ENCODE results near the gene VEGFD.
"Not testable (repeated sequence)": the region's sequence is repeated elsewhere in the genome, so short reads cannot be mapped to it uniquely, and the experiment has no call there.

Gene VEGFD

DNA sequence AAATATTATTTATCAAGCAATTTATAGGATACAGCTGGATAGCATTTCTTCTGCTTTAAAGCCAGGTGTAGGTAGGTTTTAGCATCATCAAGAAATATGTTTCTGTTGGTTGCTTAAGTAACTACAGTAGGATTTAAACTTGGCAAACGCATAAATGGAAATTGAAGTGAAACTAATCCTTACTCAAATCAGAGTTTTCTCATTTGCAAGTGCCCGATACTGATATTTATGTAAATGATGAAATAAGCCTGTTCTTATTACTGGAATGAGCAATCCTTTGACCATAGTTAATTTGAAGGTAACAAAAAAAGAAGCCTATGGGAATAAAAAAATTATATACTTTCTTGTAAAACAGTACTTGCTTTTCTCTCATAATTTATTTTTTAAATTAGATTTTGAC is 25.7 kb downstream of the VEGFD start:
- DNase-seq (ENCODE audit: low spot score): no peak

DNA sequence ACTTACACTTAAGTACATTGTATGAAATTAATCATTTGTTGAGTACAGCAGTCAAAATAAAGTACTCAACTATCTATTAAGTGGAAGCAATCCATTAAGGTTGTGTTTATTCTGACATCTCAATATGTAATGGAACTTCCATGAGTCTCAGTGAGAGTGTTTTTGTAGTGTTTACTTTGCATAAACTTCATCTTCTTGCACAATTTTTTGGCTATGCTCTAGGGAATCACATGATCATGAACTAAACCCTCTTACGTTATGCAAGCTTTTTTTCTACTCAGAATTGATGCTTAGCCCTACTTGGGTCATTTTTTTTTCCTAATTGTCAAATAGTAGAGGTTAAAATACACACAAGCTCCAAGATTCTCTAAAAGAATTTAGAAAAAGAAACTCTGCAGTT is 27.8 kb downstream of the VEGFD start:
- DNase-seq (ENCODE audit: low spot score): no peak

DNA sequence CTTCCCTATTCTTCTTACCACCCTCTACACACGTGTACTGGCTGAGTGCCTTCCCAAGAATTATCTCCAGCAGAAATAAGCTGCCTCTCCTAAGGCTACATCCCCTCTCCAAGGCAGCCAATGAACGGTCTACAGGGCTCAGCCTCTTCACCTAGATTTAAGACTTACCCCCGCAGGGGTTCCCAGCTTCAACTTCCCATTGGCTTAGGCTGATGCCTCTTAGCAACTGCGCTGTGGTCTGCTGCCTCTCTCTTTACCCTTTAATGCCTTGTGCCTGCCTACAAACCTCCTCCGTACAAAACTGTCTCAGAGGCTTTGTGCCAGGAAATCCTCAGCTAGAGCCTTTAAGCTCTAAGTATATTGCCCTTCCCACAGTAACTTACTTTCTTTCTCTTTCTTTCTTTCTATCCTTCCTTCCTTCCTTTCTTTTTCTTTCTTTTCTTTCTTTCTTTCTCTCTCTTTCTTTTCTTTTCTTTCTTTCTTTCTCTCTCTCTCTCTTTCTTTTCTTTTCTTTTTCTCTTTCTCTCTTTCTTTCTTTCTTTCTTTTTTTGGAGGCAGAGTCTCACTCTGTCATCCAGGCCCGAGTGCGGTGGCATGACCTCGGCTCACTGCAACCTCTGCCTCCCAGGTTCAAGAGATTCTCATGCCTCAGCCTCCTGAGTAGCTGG is 33.8 kb downstream of the VEGFD start:
- no peak for DNase-seq (ENCODE audit: low spot score)

DNA sequence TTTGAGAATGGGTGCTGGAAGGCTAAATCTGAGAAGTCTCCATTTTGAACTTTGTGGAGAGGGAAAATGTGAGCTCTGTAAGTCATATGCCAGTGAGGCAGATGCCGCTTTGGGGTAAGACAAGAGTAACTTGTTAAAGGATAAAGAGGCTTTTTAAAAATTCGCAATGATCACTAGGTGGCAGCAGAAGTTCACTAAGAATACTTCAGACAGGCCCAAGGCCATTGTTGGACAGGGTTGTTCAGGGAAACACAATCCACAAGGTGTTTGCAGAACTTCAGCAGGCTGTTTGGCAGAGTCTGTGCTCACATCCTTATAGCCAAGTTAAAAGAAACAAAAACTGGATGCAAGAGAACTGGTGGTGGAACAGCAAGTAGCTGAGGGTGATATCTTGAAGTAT is 35.2 kb downstream of the VEGFD start:
- peak; percentile 60 for DNase-seq (ENCODE audit: low spot score)

DNA sequence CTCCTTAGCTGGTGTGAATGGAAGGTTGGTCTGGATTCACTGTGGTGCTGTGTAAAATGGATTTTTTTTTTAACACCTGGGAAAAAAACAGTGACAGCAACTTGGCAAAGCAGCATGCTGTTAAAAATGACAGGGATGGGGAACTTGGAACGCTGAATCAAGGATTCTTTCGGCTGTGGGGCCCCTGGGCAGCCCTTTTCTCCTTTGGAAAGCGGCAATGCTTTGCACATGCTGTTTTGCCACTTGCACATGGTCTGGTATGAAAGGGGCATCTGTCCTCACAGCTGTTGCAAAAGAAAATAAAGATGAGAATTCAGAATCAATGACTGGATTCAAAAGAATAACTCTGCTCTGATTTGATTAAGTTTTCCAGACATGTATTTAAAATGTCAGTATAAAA is 38.2 kb downstream of the VEGFD start:
- no peak for DNase-seq (ENCODE audit: low spot score)

DNA sequence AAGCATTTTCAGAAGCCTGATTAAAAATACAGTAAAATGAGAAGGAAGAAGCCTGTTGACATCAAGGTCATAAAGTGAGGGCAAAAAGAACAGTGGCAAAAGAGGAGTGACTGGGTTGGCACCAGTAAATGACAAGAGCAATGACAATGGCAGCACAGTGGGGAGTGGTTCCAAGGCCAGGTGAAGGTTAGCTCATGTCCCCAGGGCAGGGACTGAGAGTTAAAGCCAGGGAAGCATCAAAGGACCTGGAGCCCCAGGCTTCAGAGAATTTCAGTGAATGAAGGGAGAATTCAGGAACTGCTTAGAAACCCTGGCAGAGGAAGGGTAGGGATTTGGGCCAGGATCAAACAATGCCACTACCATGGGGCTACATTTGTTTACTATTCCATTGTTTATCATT is 40.1 kb downstream of the VEGFD start:
- no peak for DNase-seq (ENCODE audit: low spot score)

DNA sequence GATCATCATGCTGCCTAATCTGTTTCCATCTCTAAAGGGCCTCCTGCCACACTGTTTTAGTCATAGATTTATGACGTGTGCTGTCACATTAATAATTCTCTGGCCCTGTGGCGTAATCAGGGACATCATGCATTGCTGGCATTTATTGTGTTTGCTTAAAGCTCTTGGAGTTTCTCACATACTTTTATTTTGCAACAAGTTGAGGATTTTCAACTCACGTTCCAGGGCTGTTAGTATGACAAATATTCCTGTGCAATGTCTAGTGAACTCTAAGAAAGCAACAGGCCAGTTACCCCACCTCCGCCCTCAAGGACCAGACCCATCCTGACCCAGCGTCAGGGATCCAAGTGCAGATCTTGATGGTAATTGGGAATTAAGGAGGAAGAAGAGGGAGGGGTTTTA is 41.1 kb downstream of the VEGFD start:
- DNase-seq (ENCODE audit: low spot score): peak; percentile 1

DNA sequence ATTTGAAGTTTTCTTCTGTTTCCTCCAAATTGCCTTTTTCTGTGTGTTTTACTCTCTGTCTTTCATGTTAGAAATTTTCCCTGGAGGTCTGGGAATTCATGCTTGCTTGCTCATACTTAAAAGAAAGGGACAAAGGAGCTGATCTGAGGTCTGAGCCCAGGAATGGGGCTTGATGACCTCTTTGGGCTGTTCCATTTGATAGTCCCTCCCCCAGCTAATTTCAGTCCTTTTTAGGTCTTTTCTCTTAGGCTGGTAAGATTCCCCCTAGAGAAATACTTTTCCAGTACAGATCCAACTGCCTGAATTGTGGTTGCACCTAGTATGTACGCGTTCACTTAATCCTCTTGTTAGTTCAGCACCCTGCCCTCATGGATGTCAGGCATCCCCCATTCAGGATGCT is 43.3 kb downstream of the VEGFD start:
- no peak for DNase-seq (ENCODE audit: low spot score)

DNA sequence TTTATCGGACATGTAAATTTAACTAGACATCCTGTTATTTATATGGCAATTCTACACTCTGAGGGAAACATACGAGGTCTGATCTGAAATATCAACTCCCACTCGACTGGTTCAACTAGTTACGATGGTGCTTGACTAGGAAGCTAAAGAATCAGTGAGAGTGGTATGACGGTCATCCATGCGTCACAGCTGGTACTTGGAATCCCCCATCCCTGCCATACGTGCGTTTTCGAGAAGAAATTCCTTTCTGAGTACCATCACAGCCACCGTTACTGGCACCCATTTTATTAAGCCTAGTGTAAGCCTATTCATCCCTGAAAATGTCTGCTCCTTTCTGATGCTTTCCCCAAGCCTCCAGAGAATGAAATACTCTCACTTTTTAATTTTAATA is 48.2 kb downstream of the VEGFD start:
- DNase-seq (ENCODE audit: low spot score): peak; percentile 72

DNA sequence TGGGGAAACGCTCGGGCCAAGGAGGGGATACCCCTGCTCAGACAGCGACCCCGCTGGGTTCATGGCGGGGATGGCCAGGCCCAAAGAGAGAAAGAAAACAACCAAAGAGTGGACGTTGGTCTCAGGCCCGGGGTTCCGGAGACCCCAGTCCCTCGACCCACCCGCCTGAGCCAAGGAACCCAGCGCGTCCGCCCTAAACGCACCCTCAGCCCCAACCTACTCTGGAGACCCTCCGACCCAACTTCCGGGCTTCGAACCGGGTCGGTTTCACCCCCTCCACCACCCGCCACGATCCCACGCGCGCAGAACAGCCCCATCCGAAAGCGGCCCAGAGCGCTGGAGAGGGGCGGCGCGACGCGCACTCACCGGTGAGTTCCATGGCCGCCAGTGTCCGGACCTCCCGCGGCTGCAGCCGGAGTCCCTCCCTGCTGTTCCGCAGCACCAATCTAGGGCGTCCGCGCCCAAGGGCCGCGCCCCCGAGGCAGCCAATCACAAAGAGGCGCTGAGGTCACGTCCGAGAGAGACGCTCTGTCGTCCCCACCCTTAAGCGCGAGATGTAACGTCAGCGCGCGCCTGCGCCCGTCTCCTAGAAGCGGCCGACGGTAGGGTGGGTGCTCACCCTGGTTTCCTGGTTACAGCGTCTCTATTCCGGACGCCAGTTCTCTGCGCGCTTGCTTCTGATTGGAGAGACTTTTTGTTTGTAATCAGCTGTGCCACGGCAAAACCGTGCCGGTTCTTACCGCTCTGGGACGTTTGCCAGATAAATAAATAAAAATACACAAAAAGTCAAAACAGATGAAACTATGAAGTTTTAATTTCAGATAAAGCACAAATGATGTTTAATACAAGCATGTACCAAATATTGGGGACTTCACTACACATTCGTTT is 48.8 kb downstream of the VEGFD start, which contains the start of gene PIGA:
PIGA (minus strand) TSS at position 389 of the 888 bp plus-strand sequence. CDS start 3,593 bp downstream, outside the sequence.
- DNase-seq (ENCODE audit: low spot score): peak; percentile 97

DNA sequence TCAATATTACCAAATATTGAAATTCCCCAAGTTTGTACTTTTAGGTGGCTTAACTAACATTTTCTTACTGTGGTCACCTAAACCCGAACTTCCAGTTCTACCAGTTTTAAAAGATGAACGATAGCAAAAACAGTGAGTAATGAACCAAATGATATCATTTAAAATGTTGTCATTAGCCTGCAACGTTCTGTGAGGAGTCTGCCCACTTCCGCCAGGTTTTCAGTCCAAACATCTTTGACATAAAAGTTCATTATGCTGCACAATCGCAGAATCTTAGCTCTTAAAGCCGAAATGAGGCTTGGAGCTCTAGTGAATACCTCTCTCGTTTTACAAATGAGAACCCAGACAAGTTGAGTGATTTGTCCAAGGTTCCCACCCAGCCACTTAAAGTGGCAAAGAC is 49.7 kb downstream of the VEGFD start:
- DNase-seq (ENCODE audit: low spot score): peak; percentile 55

DNA sequence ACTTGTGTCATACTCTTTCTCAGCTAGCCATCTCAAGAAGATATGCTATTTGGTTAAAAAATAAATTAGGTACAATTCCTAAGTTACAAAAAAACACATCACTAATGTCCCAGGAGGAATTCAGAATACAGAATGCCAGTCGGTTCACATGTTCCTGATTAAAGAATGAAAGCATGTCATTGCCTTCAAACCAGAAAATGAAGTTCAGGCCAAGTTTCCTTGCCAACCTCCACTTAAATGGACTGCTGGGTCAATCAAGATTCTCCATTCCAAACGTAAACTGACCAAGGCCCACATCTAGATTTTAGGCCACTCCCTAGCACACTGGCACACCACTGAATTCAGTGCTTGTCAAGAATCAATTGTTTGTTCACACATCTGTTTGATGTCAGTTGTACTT is 55.4 kb downstream of the VEGFD start:
- no peak for DNase-seq (ENCODE audit: low spot score)

DNA sequence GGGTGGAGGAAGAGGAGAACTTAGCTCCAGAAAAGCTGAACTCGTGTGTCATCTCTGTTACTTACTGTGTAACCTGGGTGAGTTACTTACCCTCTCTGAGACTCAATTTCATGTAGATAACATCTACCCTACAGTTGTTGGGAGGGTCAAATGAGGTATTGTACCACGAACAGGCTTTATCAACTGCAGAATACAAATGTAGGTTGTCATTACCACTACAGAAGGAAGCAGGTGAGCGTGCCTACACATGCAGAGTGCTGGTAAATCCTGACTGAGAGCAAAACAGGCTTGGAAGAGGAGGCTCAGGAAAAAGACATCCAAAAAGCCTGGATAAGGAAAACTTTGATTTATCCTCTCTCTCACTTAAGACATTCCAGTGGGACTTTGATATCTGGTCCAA is 56.1 kb downstream of the VEGFD start:
- no peak for DNase-seq (ENCODE audit: low spot score)

DNA sequence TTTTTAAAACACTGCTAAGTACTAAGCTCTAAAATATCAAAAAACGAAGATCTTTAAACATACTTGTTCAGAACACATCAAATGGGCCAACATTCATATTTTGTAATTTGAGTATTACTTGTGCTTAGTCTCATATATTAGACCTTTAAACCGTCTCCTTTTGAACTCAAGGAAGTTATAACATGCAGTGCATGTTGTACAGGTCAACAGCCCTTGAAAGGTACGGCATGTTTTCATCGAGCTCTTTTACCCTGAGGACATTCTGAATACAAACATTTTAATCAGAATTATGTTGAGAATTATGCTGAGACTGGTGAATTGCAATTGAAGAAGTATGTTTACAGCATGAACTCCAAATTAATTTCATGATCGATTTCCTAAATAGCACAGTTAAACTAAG is 61.7 kb downstream of the VEGFD start:
- DNase-seq (ENCODE audit: low spot score): no peak

DNA sequence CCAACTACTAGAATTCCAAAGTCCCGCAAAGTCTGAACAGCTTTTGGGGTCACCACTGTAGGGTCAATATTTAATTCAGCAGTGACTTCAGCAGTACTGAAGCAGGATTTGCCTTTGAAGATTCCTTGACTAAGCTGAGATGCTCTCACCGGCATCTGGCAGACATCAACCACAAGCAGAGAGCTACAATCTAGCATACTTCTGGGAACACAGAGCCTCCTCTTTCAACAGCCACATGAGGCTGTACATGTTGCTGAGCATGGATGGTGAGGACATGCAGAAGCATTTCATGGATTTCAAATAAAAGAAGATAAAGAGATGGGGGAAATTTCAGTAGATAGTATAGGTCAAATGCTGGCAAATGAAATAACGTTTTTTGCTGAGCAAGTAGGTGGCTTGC is 62.1 kb downstream of the VEGFD start:
- DNase-seq (ENCODE audit: low spot score): no peak

DNA sequence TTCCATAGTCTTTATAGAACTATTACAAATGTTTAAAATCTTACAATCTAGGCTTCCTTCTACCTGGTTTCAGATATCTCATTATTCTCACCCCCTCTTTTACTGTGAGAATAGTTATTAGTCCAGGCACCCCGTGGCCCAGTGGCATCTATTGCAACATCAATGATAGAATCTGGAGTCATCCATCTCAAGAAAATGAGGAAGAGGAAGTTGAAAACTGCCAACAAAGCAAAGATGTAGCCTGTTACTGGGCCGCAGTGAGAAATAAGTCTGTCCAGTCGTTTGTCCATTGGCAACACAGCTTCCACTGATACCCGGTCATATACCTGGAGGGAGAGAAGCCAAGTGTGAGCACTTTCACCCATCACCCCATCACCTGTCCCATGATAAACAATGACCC is 62.8 kb downstream of the VEGFD start:
- no peak for DNase-seq (ENCODE audit: low spot score)

DNA sequence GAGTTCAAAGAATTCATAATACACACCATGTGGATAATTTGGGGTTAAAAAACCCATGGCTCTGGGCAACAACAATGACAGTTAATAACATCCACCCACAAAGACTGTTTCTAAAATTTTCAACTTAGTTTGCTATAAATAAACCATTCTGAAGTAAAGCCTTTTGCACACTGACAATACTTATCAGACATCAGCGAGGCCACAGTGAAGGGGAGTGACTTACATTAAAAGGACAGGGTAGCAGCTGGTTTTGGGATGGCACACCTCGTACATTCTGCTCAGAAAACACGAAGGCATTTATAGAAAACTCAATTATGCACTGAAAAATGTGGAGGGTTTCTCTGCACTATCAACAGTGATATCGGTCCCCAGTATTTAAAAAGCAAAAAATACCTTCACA is 63.9 kb downstream of the VEGFD start:
- no peak for DNase-seq (ENCODE audit: low spot score)

DNA sequence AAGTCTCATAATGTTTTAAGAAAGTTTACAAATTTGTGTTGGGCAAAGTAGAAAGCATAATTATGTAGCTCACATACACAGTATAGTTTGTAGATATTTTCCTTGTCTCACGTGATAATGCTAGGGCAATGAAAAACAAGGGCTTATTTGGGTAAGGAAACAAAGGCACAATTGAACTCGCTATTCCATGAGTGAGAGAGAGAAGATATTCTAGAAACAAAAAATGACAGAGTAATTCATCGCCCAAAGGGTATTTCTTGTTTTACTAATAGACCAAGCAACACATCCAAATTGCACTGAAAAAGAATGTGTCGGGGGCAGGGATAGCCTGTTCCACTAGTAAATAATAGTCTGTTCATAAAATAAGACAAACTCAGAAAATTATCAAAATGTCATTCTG is 65.1 kb downstream of the VEGFD start:
- no peak for DNase-seq (ENCODE audit: low spot score)

DNA sequence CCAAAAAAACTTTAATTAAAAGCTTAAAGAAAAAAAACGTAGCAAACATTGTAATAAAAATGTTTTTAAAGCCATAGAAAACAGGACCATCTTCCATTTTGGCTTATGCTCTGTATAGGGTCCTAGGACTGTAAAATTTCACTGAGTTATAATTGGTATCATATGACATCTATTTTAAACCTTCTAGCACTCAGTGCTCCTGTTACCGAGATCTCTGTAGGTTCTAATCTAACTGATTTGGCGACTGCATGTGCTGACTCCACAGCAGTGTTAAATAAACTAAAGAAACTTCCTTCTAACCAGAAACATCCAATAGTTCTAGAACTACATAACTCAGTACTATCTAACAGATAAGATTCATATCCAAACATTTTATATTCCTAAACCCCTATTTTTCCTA is 68.7 kb downstream of the VEGFD start, which contains the start of gene ASB11:
ASB11 (minus strand) TSS at position 132 of the 400 bp plus-strand sequence; CDS start at position 97, 35 bp downstream.
- DNase-seq (ENCODE audit: low spot score): no peak

DNA sequence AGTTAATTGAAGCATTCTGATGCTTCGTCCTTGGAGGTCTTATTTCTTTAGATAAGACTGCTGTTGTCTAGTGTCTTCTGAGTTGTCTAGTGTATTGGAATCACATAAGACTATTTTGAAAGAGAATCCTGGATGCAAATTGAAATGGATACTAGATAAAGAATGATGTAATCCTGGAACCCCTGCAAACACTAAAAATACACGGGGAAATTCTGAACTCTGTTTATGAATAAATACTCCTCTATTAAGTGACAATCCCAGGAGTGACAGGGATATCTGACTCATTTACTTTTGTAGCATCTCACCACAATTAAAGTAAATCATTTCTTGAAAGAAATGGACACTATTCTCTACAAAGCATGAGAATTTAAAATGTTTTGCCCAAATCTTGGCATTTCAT is 69.7 kb downstream of the VEGFD start:
- DNase-seq (ENCODE audit: low spot score): no peak

DNA sequence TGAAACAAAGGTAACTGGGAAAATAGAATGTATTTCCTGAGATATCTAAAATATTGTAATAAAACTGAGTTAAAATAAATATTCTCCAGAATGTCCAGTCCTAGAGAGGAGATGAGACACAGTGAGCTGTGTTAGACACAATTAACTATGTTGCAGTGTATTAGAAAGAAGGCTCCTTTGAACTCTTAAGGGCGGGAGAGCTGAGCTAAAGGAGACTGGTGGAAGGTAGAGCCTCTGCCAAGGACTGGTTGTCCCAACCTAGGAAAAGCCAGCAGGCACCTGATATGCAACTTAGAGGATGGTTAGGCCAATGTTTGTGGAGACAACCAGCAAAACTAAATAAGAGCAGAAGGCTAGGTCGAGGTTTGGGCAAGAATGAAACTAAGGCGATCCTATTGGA is 73.1 kb downstream of the VEGFD start:
- DNase-seq (ENCODE audit: low spot score): no peak

DNA sequence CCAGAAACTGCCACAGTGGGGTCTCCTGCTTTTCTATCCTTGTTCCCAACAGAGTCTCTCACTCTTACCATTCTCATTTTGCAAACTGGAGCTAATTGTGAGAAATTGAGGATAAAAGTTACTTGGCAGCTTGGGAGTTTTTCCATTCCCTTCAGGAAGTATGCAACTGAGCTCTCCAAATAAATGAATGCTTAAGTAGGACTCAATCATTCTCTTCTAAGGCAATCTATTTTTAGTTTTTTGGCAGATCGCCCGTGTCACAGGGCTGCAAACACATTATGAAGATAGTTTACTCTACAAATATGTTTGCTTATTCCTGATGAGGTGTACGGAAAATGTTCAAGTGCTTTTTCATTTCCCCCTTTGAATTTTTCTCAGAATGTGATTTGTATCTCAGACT is 74.1 kb downstream of the VEGFD start:
- DNase-seq (ENCODE audit: low spot score): peak; percentile 29

DNA sequence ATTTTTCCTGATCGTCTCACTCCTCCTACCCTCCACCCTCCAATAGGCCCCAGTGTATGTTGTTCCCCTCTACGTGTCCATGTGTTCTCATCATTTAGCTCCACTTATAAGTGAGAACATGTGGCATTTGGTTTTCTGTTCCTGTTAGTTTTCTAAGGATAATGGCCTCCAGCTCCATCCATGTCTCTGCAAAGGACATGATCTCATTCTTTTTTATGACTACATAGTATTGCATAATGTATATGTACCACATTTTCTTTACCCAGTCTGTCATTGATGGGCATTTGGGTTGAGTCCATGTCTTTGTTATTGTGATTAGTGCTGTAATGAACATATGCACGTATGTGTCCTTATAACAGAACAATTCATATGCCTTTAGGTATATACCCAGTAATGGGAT is 78.3 kb downstream of the VEGFD start:
- DNase-seq (ENCODE audit: low spot score): not testable (repeated sequence)
